Stomach (tissue), 4 donors: ENCODE measurements around the gene ATIC.

ENCODE experiments used
- EP300 ChIP-seq: sonication (generic); formaldehyde crosslinking; IDR thresholded peaks from one replicate; pipeline ENCODE4 v1.6.1; 2017; ENCODE audit warnings: antibody characterized with exemption
- POLR2A ChIP-seq, 4 donors: fragments of 450-650 bp; IDR thresholded peaks; one replicate each; pipeline ENCODE4 v1.6.1; 2016; ENCODE audit warnings: antibody characterized with exemption in 4 of 4, control low read depth in 2 of 4, mild to moderate bottlenecking in 1 of 4, moderate library complexity in 1 of 4
- POLR2AphosphoS5 ChIP-seq, 3 donors: sonication (generic); formaldehyde crosslinking; IDR thresholded peaks; one replicate each; pipeline ENCODE4 v1.6.1; 2016; ENCODE audit warnings: antibody characterized with exemption in 3 of 3
- TF ChIP-seq, protein P1 (sequence below), 7 experiments: fragments of 450-650 bp in 4 of 7; fragments of 200-600 bp in 3 of 7; sonication (generic) in 3 of 7; IDR thresholded peaks; one replicate each; pipeline ENCODE4 v1.5.1; 2016 to 2019; ENCODE audit warnings: antibody characterized with exemption in 7 of 7, control low read depth in 2 of 7, mild to moderate bottlenecking in 1 of 7

DNA sequence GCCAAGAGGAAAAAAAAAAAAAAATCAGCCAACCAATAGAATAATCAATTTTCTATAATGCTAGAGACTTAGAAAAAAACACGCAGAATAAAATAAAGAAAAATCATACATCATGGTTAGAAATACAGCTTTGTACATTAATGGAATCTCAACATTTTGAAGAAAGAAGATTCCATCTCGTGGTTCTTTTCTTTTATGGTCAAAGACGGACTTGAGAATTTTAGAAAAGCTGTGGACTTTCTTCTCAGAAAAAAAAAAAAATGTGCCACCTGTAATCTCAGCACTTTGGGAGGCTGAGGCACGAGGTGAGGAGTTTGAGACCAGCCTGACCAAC is 41.8 kb upstream of the ATIC start:
- TF ChIP-seq, protein P1, sequence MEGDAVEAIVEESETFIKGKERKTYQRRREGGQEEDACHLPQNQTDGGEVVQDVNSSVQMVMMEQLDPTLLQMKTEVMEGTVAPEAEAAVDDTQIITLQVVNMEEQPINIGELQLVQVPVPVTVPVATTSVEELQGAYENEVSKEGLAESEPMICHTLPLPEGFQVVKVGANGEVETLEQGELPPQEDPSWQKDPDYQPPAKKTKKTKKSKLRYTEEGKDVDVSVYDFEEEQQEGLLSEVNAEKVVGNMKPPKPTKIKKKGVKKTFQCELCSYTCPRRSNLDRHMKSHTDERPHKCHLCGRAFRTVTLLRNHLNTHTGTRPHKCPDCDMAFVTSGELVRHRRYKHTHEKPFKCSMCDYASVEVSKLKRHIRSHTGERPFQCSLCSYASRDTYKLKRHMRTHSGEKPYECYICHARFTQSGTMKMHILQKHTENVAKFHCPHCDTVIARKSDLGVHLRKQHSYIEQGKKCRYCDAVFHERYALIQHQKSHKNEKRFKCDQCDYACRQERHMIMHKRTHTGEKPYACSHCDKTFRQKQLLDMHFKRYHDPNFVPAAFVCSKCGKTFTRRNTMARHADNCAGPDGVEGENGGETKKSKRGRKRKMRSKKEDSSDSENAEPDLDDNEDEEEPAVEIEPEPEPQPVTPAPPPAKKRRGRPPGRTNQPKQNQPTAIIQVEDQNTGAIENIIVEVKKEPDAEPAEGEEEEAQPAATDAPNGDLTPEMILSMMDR (IDR thresholded peaks at IDR 0.05): peak in 2 of 7 experiments; percentile 3 to 6
- TF ChIP-seq POLR2AphosphoS5 (IDR thresholded peaks at IDR 0.05): no peak
- TF ChIP-seq POLR2A (IDR thresholded peaks at IDR 0.05): no peak
- no peak for TF ChIP-seq EP300
